HL-60 (cell line): ENCODE measurements around the gene GRK6.

ENCODE experiments used
- CTCF ChIP-seq: IDR thresholded peaks from one replicate; pipeline ENCODE4 v1.5.1; 2011; ENCODE audit warnings: low read length, control low read depth, inconsistent platforms; ENCODE audit not compliant: insufficient read depth
- GABPA ChIP-seq: IDR thresholded peaks from 2 replicates; pipeline ENCODE4 v1.6.1; 2012; ENCODE audit warnings: low read depth
- TF ChIP-seq, protein P1 (sequence below): IDR thresholded peaks from 2 replicates; pipeline ENCODE4 v1.6.1; 2012; ENCODE audit warnings: low read depth; ENCODE audit not compliant: insufficient replicate concordance

DNA sequence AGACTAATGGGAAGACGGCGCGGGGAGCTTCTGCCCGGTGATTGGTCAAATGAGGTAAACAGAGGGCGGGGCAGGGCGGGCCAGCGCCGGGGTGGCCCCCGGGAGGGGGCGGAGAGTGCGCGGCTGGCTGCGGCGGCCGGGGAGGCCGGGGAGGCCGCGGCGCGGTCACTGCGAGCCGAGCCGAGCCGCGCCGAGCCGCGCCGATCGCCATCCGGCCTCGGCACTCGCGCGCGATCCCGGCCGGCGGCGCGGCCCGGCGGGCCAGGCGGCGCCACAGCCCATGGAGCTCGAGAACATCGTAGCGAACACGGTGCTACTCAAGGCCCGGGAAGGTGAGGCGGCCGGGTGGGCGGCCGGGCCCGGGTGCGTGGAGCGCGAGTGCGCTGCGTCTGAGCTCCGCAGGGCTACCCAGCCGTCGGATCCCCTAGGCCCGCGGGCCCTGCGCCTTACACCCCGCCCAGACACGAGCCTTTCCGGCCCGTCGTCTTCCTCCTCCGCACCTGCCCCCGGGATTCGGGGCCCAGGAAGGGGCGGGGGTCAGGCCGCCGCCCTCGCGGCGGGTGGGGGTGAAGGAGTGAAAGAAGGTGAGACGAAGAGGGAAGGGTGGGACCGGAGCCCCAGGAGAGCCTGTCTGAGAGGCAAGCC, at the start of gene GRK6:
- no peak for TF ChIP-seq CTCF
- TF ChIP-seq, protein P1, sequence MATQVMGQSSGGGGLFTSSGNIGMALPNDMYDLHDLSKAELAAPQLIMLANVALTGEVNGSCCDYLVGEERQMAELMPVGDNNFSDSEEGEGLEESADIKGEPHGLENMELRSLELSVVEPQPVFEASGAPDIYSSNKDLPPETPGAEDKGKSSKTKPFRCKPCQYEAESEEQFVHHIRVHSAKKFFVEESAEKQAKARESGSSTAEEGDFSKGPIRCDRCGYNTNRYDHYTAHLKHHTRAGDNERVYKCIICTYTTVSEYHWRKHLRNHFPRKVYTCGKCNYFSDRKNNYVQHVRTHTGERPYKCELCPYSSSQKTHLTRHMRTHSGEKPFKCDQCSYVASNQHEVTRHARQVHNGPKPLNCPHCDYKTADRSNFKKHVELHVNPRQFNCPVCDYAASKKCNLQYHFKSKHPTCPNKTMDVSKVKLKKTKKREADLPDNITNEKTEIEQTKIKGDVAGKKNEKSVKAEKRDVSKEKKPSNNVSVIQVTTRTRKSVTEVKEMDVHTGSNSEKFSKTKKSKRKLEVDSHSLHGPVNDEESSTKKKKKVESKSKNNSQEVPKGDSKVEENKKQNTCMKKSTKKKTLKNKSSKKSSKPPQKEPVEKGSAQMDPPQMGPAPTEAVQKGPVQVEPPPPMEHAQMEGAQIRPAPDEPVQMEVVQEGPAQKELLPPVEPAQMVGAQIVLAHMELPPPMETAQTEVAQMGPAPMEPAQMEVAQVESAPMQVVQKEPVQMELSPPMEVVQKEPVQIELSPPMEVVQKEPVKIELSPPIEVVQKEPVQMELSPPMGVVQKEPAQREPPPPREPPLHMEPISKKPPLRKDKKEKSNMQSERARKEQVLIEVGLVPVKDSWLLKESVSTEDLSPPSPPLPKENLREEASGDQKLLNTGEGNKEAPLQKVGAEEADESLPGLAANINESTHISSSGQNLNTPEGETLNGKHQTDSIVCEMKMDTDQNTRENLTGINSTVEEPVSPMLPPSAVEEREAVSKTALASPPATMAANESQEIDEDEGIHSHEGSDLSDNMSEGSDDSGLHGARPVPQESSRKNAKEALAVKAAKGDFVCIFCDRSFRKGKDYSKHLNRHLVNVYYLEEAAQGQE, result no peak
- TF ChIP-seq GABPA, result no peak
